Prostate gland (tissue), 2 donors: ENCODE results near the gene MAGI2. TPM values are rescaled to one million over a fixed set of nuclear protein-coding genes. Genes with fewer than 3 reads are reported as not detected.

ENCODE experiments used
- DNase-seq: peaks from one replicate; pipeline ENCODE4 v3.0.0-alpha.2; 2019; ENCODE audit warnings: low spot score
- H3K27ac ChIP-seq, 2 donors: fragments of 200-600 bp; sonication (generic); 2 replicates each; pipeline ENCODE4 v1.5.1; 2017 to 2019
- H3K27me3 ChIP-seq: fragments of 200-600 bp; sonication (generic); replicated peaks from 2 replicates; pipeline ENCODE4 v1.5.1; 2019; ENCODE audit not compliant: insufficient read depth
- H3K36me3 ChIP-seq, 2 donors: fragments of 200-600 bp; sonication (generic); 1 replicate in 1 of 2; 2 replicates in 1 of 2; pipeline versions ENCODE4 v1.5.1 to v1.8.1; 2017 to 2019
- H3K4me1 ChIP-seq: fragments of 200-600 bp; sonication (generic); replicated peaks from 2 replicates; pipeline ENCODE4 v1.5.1; 2019
- H3K4me3 ChIP-seq, 2 donors: fragments of 200-600 bp; sonication (generic); 2 replicates each; pipeline ENCODE4 v1.5.1; 2017 to 2019
- H3K9me3 ChIP-seq: fragments of 200-600 bp; sonication (generic); 2 replicates; pipeline ENCODE4 v1.5.1; 2017
- CTCF ChIP-seq, 4 experiments: fragments of 200-600 bp in 2 of 4; fragments of 450-650 bp in 2 of 4; sonication (generic) in 2 of 4; IDR thresholded peaks; 1 replicate in 3 of 4; 2 replicates in 1 of 4; pipeline ENCODE4 v1.5.1; 2016 to 2019; ENCODE audit warnings: antibody characterized with exemption in 4 of 4, mild to moderate bottlenecking in 2 of 4, moderate library complexity in 2 of 4
- POLR2A ChIP-seq: fragments of 450-650 bp; IDR thresholded peaks from one replicate; pipeline ENCODE4 v1.6.1; 2016; ENCODE audit warnings: antibody characterized with exemption, mild to moderate bottlenecking
- POLR2AphosphoS5 ChIP-seq: sonication (generic); formaldehyde crosslinking; IDR thresholded peaks from one replicate; pipeline ENCODE4 v1.6.1; 2017; ENCODE audit warnings: antibody characterized with exemption
- WGBS: methylation state at CpG from one replicate; pipeline ENCODE4 v1.1.5; 2018; 5-methylcytosine and 5-hydroxymethylcytosine counted together
- intact Hi-C: fragments of 100-400 bp; cut with DNase I; formaldehyde crosslinking; loops from one replicate; pipeline ENCODE4 v1.14.2; 2022
- total RNA-seq, 2 donors: library from RNA; depleted of rRNA; stranded (reverse); fragments of >200 nt; gene quantifications; one replicate each; pipeline ENCODE4 v1.1.0, GENCODE V29; 2016

Gene MAGI2
- total RNA-seq, 2 donors from 2014 or later = 27.1 to 31.3 TPM

- Histone ChIP-seq H3K4me3 (no peak overlapping the region), H3K4me1 (no peaks in the 10 kb centered on the region), H3K27ac (no peak overlapping the region), H3K9me3 (no peaks in the 10 kb centered on the region), H3K27me3 (no peaks in the 10 kb centered on the region), H3K36me3 (no peaks in the 10 kb centered on the region)
- no peak for DNase-seq
- intact Hi-C loops = no loop called here
- TF ChIP-seq POLR2AphosphoS5 (no peak), CTCF (IDR thresholded peaks at IDR 0.05) (no peak), POLR2A (no peak)
- WGBS = 95% methylated on average over 4 of the region's 4 CpGs
Observed at GRCh38 chr7:78402096-78402495, 1051.4 kb downstream of the MAGI2 start.

- WGBS = 50% methylated on average over 2 of the region's 2 CpGs
- Histone ChIP-seq H3K4me3 (no peak overlapping the region), H3K27ac (no peak overlapping the region), H3K36me3 (no peaks in the 10 kb centered on the region), H3K27me3 (no peaks in the 10 kb centered on the region), H3K4me1 (no peaks in the 10 kb centered on the region), H3K9me3 (no peaks in the 10 kb centered on the region)
- TF ChIP-seq CTCF (IDR thresholded peaks at IDR 0.05) (no peak), POLR2A (no peak), POLR2AphosphoS5 (no peak)
- DNase-seq = no peak
- intact Hi-C loops = no loop called here
Observed at GRCh38 chr7:78400038-78400437, 1053.4 kb downstream of the MAGI2 start.

GRCh38 chr7:78399033-78399769, 1054.3 kb downstream of the MAGI2 start:
- Histone ChIP-seq H3K27ac (no peak overlapping the region), H3K4me3 (no peak overlapping the region), H3K36me3 (no peaks in the 10 kb centered on the region), H3K9me3 (no peaks in the 10 kb centered on the region), H3K27me3 (no peaks in the 10 kb centered on the region), H3K4me1 (no peaks in the 10 kb centered on the region)
- intact Hi-C loops = no loop called here
- TF ChIP-seq POLR2AphosphoS5 = no peak
- TF ChIP-seq POLR2A = no peak
- no peak for TF ChIP-seq CTCF (IDR thresholded peaks at IDR 0.05)
- no peak for DNase-seq
- WGBS = 78% methylated on average over 4 of the region's 4 CpGs

- H3K9me3 ChIP-seq = no peaks in the 10 kb centered on the region
Observed at GRCh38 chr7:78398576-78398975, 1054.9 kb downstream of the MAGI2 start.

More at GRCh38 chr7:78398576-78398975, 1054.9 kb downstream of the MAGI2 start:
- no peak for DNase-seq
- H3K27ac ChIP-seq = no peak overlapping the region
- 51% methylated on average over 2 of the region's 2 CpGs for WGBS
- H3K27me3 ChIP-seq = no peaks in the 10 kb centered on the region
- intact Hi-C loops = no loop called here
- H3K4me1 ChIP-seq = no peaks in the 10 kb centered on the region
- H3K4me3 ChIP-seq = no peak overlapping the region
- no peaks in the 10 kb centered on the region for H3K36me3 ChIP-seq
- TF ChIP-seq CTCF (IDR thresholded peaks at IDR 0.05) = no peak
- TF ChIP-seq POLR2AphosphoS5 = no peak
- no peak for TF ChIP-seq POLR2A
